BLaER1 (cell line): ENCODE measurements around the gene ZP1.
A peak's percentile ranks its signal among the peaks of the same experiment; 100 is the strongest.

ENCODE experiments used
- H3K27ac ChIP-seq: shearing (Covaris generic); formaldehyde crosslinking; 2 replicates; pipeline ENCODE4 v1.8.1; 2022
- H3K27me3 ChIP-seq: shearing (Covaris generic); formaldehyde crosslinking; 2 replicates; pipeline ENCODE4 v1.8.1; 2022
- H3K36me3 ChIP-seq: shearing (Covaris generic); formaldehyde crosslinking; 2 replicates; pipeline ENCODE4 v1.8.1; 2022
- H3K4me1 ChIP-seq: shearing (Covaris generic); formaldehyde crosslinking; 2 replicates; pipeline ENCODE4 v1.8.1; 2022
- H3K4me2 ChIP-seq: shearing (Covaris generic); formaldehyde crosslinking; 2 replicates; pipeline ENCODE4 v1.8.1; 2022
- H3K4me3 ChIP-seq: shearing (Covaris generic); formaldehyde crosslinking; 2 replicates; pipeline ENCODE4 v1.8.1; 2022
- H3K9ac ChIP-seq: shearing (Covaris generic); formaldehyde crosslinking; 2 replicates; pipeline ENCODE4 v1.8.1; 2022
- H3K9me3 ChIP-seq: shearing (Covaris generic); formaldehyde crosslinking; 2 replicates; pipeline ENCODE4 v1.8.1; 2022
- H4K20me1 ChIP-seq: shearing (Covaris generic); formaldehyde crosslinking; 2 replicates; pipeline ENCODE4 v1.8.1; 2022
- Cebpa-rat ChIP-seq: shearing (Covaris generic); IDR thresholded peaks from 2 replicates; pipeline ENCODE4 v1.8.1; 2022

The ZP1 gene

DNA sequence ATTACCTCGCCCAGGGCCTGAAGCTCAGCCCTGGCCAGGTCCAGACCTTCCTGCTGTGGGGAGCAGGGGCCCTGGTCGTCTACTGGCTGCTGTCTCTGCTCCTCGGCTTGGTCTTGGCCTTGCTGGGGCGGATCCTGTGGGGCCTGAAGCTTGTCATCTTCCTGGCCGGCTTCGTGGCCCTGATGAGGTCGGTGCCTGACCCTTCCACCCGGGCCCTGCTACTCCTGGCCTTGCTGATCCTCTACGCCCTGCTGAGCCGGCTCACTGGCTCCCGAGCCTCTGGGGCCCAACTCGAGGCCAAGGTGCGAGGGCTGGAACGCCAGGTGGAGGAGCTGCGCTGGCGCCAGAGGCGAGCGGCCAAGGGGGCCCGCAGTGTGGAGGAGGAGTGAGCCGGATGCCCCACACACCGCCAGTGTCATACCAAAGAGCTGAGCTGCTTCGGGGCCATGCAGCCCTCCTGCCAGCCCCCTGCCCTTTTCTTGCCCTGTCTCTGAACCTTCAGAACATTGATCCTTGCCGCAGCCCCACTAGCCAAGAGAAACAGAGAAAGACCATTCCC, 54.5 kb downstream of the ZP1 start:
- Histone ChIP-seq H3K36me3 (peaks cover 69% of the 10 kb centered on the region), H3K4me2 (peak overlapping the region; percentile 94; the same call in 1 of the 2 replicates), H4K20me1 (peaks cover 100% of the 10 kb centered on the region), H3K4me1 (peaks cover 62% of the 10 kb centered on the region), H3K9me3 (no peaks in the 10 kb centered on the region), H3K27ac (no peak overlapping the region), H3K9ac (0 out of 2 replicates have a peak overlapping the region, but pooled peaks have one; percentile 20), H3K4me3 (no peak overlapping the region), H3K27me3 (peaks cover 44% of the 10 kb centered on the region)
- TF ChIP-seq Cebpa-rat = no peak

DNA sequence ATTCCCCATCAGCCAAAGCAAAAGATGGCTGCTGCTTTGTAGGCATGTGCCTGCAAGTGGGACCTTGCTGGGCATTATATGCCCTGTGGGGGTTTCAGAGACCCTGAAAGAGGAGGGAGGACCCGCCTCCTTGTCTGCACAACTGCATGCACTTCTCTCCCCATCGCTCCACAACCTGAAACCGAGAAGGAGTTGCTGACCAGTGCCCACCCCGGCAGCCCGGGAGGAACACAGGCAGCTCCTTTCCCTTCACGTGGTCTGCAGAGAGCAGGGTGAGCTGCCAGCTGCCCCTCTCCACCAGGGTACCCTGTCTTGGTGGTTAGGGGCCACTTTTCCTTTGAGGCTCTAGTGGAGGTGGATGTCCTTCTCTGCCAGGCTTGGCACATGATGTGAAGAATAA, 55.6 kb downstream of the ZP1 start:
- H4K20me1 ChIP-seq = peaks cover 98% of the 10 kb centered on the region
- no peak overlapping the region for H3K27ac ChIP-seq
- H3K27me3 ChIP-seq = peaks cover 44% of the 10 kb centered on the region
- H3K4me1 ChIP-seq = peaks cover 63% of the 10 kb centered on the region
- H3K9ac ChIP-seq = no peak overlapping the region
- TF ChIP-seq Cebpa-rat = no peak
- no peaks in the 10 kb centered on the region for H3K9me3 ChIP-seq
- H3K4me3 ChIP-seq = no peak overlapping the region
- peaks cover 62% of the 10 kb centered on the region for H3K36me3 ChIP-seq
- H3K4me2 ChIP-seq = peak overlapping the region; percentile 94

DNA sequence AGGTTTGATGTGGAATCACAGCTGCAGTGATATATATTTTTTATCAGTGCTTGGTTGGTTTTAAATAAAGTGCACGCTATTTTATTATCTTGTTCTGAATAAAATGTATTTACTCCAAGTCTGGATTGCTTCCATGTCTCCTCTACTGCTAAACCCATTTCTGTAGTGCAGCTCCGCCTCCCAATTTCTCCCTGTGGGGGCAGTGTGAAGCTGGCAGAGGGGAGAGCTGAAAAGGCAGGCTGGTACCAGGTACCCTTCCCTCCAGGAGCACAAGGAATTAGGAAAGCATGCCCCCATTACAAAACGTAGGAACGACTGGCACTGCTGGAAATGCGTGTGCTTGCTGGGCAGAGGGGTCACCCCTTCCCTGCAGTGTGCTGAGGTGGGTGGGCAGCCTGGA, 56.0 kb downstream of the ZP1 start:
- peaks cover 62% of the 10 kb centered on the region for H3K36me3 ChIP-seq
- no peak overlapping the region for H3K4me3 ChIP-seq
- H3K27me3 ChIP-seq = peaks cover 44% of the 10 kb centered on the region
- H3K4me2 ChIP-seq = peak overlapping the region; percentile 94
- H3K9me3 ChIP-seq = no peaks in the 10 kb centered on the region
- H3K27ac ChIP-seq = no peak overlapping the region
- no peak for TF ChIP-seq Cebpa-rat
- peaks cover 63% of the 10 kb centered on the region for H3K4me1 ChIP-seq
- H3K9ac ChIP-seq = peak overlapping the region; percentile 79; the same call in 1 of the 2 replicates
- H4K20me1 ChIP-seq = peaks cover 94% of the 10 kb centered on the region

DNA sequence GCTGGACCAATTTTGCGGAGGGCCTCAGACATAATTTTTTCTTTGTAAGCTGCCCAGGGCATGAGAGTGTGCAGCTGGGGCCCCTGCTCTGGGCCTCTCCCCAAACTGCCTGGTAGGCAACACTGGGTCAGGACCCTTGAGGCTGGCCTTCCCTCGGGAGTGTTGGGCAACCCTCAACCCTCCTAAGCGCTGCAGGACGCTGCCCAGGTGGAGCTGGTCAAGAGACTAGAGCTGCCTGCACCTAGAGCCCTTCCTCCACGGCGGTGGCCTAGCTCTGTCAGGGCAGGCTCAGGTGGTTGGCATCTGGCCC, 56.4 kb downstream of the ZP1 start:
- H3K9ac ChIP-seq = peak overlapping the region; percentile 79; the same call in 1 of the 2 replicates
- peak overlapping the region; percentile 82 for H3K4me3 ChIP-seq
- no peaks in the 10 kb centered on the region for H3K9me3 ChIP-seq
- H3K4me1 ChIP-seq = peaks cover 59% of the 10 kb centered on the region
- 0 out of 2 replicates have a peak overlapping the region, but pooled peaks have one; percentile 69 for H3K27ac ChIP-seq
- H3K27me3 ChIP-seq = peaks cover 44% of the 10 kb centered on the region
- peak overlapping the region; percentile 94 for H3K4me2 ChIP-seq
- H4K20me1 ChIP-seq = peaks cover 90% of the 10 kb centered on the region
- peaks cover 61% of the 10 kb centered on the region for H3K36me3 ChIP-seq
- TF ChIP-seq Cebpa-rat = no peak

DNA sequence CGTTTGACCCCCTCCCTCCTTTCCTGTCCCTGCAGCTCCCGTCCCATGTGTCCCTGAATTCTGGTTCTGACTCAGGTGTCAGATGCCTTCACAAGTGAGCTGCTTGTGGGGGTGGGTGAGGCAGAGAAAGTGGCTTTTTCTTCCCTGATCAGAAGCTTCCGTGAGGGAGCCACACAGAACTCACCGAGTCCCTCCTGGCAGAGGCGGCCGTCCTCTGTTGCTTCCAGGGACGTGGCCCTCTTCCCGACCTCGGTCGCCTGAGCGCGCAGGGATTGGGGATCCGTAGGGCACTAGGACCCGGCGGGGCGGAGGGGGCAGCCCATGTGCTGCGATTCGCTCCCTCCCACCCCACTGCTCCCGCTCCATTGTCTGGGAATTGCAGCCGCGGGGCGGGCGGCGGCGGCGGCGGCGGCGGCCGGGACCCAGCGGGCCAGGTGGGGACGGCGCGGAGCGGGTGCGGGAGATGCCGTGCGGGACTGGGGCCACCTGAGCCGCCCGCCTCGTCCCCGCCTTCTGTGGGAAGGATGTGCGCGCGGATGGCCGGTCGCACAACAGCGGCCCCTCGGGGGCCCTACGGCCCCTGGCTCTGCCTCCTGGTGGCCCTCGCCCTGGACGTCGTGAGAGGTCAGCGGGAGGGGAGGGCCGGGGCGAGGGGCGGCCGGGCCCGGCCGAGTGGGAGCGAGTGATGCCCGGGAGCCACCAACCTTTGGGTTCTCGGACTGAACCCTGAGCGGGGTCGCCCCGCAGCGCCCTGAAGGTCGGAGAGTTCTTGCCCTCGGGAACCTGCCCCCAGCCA, 57.0 kb downstream of the ZP1 start, which contains the start of gene TMEM132A:
TMEM132A (plus strand) TSS at position 351 of the 796 bp plus-strand sequence; CDS start at position 525, 174 bp downstream.
- Histone ChIP-seq H3K27me3 (peaks cover 44% of the 10 kb centered on the region), H3K36me3 (peaks cover 59% of the 10 kb centered on the region), H3K27ac (peak within 1 kb of the TSS; percentile 69), H4K20me1 (peaks cover 84% of the 10 kb centered on the region), H3K9me3 (no peaks in the 10 kb centered on the region), H3K9ac (peak within 1 kb of the TSS; percentile 79), H3K4me2 (peak within 1 kb of the TSS; percentile 94), H3K4me1 (peaks cover 58% of the 10 kb centered on the region), H3K4me3 (peak within 1 kb of the TSS; percentile 82)
- TF ChIP-seq Cebpa-rat = no peak
